ENCODE measurements around the gene HECW1. TPM values are rescaled to one million over a fixed set of nuclear protein-coding genes. Genes with fewer than 3 reads are reported as not detected.

The HECW1 gene
- total and polyA plus RNA-seq, 10 of the 15 experiments (the other 5 are each of a cell fraction or from before 2014, with no cell fraction given), result under 0.01 to 0.31 (median 0.04) TPM; not detected in 3

- TF ChIP-seq REST (IDR thresholded peaks at IDR 0.05; ENCODE audit: low read depth, low read length) (no peak), DPF2 (IDR thresholded peaks at IDR 0.05) (no peak), ZNF274 (IDR thresholded peaks at IDR 0.05; ENCODE audit: insufficient read depth, insufficient read length) (no peak)
These were observed 92.8 kb downstream of the HECW1 start (continued) for GRCh38 chr7:43205171-43205795.

- no peak overlapping the region for H3K4me3 ChIP-seq
- no peaks in the 10 kb centered on the region for H4K20me1 ChIP-seq (ENCODE audit: control insufficient read depth, insufficient read depth)
- RAD21 ChIA-PET (ENCODE audit: unreplicated experiment), result no interaction called here
- no TSS peak for BruUV-seq (replicated peaks)
- FAIRE-seq (no peak), DNase-seq (ENCODE audit: low read depth, low spot score) (no peak), ATAC-seq (no peak)
- H2AFZ ChIP-seq (ENCODE audit: control insufficient read depth, low read depth, low read length), result no peak overlapping the region
- H3K36me3 ChIP-seq (ENCODE audit: control insufficient read depth in 2 of 2, insufficient read depth in 2 of 2, low read length in 1 of 2), result no peaks in the 10 kb centered on the region
- no peaks in the 10 kb centered on the region for H3K79me2 ChIP-seq (ENCODE audit: control insufficient read depth, insufficient read depth, low read length)
- CTCF ChIA-PET, result interaction anchor here (0.9 kb wide), 1 partner anchor 267 kb away, joined by 4 read pairs; no protein-coding TSS in a partner anchor
- no peaks in the 10 kb centered on the region for H3K9me3 ChIP-seq (replicated peaks; ENCODE audit: control insufficient read depth, insufficient read depth, low read length)
- no peaks in the 10 kb centered on the region for H3K27me3 ChIP-seq (replicated peaks in 1 of 2; ENCODE audit: control insufficient read depth in 2 of 2, insufficient read depth in 2 of 2, low read length in 1 of 2)
- SMC1A ChIA-PET (ENCODE audit: uncharacterized antibody, unreplicated experiment), result interaction anchor here (1.0 kb wide), 1 partner anchor 267 kb away, joined by 3 read pairs; no protein-coding TSS in a partner anchor
- 22% methylated on average over 2 of the region's 2 CpGs for WGBS (ENCODE audit: insufficient coverage, insufficient replicate concordance, low lambda C conversion rate, missing lambda C conversion rate)
- in situ Hi-C loops (cut with MboI) (no loop called here), intact Hi-C loops (cut with micrococcal nuclease; ENCODE audit: unreplicated experiment) (no loop called here)
- POLR2A ChIA-PET, result no interaction called here
- H3K4me1 ChIP-seq (ENCODE audit: control insufficient read depth, insufficient read depth, low read length), result no peaks in the 10 kb centered on the region
- no peak overlapping the region for H3K9ac ChIP-seq (ENCODE audit: control insufficient read depth, insufficient read depth, low read length)
- no peak overlapping the region for H3K4me2 ChIP-seq (ENCODE audit: control insufficient read depth, insufficient read depth)
- H3K27ac ChIP-seq (ENCODE audit: control insufficient read depth, insufficient read depth), result no peak overlapping the region
- TF ChIP-seq EED (IDR thresholded peaks at IDR 0.05; ENCODE audit: low read depth), result no peak
- TF ChIP-seq MAX (IDR thresholded peaks at IDR 0.05; ENCODE audit: low read depth, low read length), result no peak
- no peak for TF ChIP-seq ZNF217 (IDR thresholded peaks at IDR 0.05)
- TF ChIP-seq POU2F2 (IDR thresholded peaks at IDR 0.05; ENCODE audit: borderline replicate concordance, low read depth, low read length), result no peak
- TF ChIP-seq ZNF24 (IDR thresholded peaks at IDR 0.05), result no peak
- no peak for TF ChIP-seq IKZF1 (conservative IDR thresholded peaks at IDR 0.05)
- no peak for TF ChIP-seq SUZ12 (IDR thresholded peaks at IDR 0.05; ENCODE audit: unreplicated experiment)
- TF ChIP-seq NR2C2 (IDR thresholded peaks at IDR 0.05; ENCODE audit: borderline replicate concordance, control insufficient read depth, insufficient read length, low read depth), result no peak
- no peak for TF ChIP-seq RCOR1 (conservative IDR thresholded peaks at IDR 0.05; ENCODE audit: low read depth, low read length)
- TF ChIP-seq POLR2AphosphoS2 (IDR thresholded peaks at IDR 0.05; ENCODE audit: low read depth, low read length), result no peak
- TF ChIP-seq CBX5 (IDR thresholded peaks at IDR 0.05; ENCODE audit: low read depth), result no peak
- no peak for TF ChIP-seq PAX8 (IDR thresholded peaks at IDR 0.05)
- TF ChIP-seq BCL3 (IDR thresholded peaks at IDR 0.05; ENCODE audit: borderline replicate concordance, insufficient read depth, low read depth, low read length, poor library complexity, severe bottlenecking), result no peak
- TF ChIP-seq CHD1 (IDR thresholded peaks at IDR 0.05; ENCODE audit: low read depth, low read length), result no peak
- TF ChIP-seq JUNB (IDR thresholded peaks at IDR 0.05), result no peak
- no peak for TF ChIP-seq BRCA1 (IDR thresholded peaks at IDR 0.05; ENCODE audit: low read depth, low read length)
- no peak for TF ChIP-seq NRF1 (conservative IDR thresholded peaks at IDR 0.05; ENCODE audit: low read depth, low read length)
- TF ChIP-seq YBX1 (IDR thresholded peaks at IDR 0.05), result no peak
These were observed 95.8 kb downstream of the HECW1 start for GRCh38 chr7:43208242-43208641.

All from GM12878 (cell line).